Suppressor macrophage treated with lipopolysaccharide for 1 hour (primary cell): ENCODE data around the gene R3HDM2.
A peak's percentile ranks its signal among the peaks of the same experiment; 100 is the strongest.

ENCODE experiments used
- DNase-seq, 3 donors: peaks; one replicate each; pipeline ENCODE4 v3.0.0-alpha.2; 2020 to 2022

Gene R3HDM2

GRCh38 chr12:57261428-57261865 lies 169.4 kb downstream of the R3HDM2 start:
- DNase-seq = no peak

- no peak for DNase-seq
Observed at GRCh38 chr12:57260366-57260765, 170.5 kb downstream of the R3HDM2 start.

GRCh38 chr12:57258977-57259970 lies 171.6 kb downstream of the R3HDM2 start:
- no peak for DNase-seq

GRCh38 chr12:57255916-57256315 lies 174.9 kb downstream of the R3HDM2 start:
- DNase-seq = no peak

GRCh38 chr12:57254506-57255280 lies 176.2 kb downstream of the R3HDM2 start:
- DNase-seq = no peak

GRCh38 chr12:57250956-57251355 lies 179.9 kb downstream of the R3HDM2 start, which contains the start of gene STAC3:
Gene STAC3 (minus strand): TSS chr12:57251187. CDS start chr12:57249636, 1,551 bp downstream.
- DNase-seq = no peak

GRCh38 chr12:57250541-57250940 lies 180.3 kb downstream of the R3HDM2 start:
- no peak for DNase-seq

- peak; percentile 75 to 85 (median 84) for DNase-seq
Observed at GRCh38 chr12:57248934-57249742, 181.7 kb downstream of the R3HDM2 start.

- DNase-seq = no peak
Observed at GRCh38 chr12:57247041-57247440, 183.8 kb downstream of the R3HDM2 start.

GRCh38 chr12:57244312-57244696 lies 186.5 kb downstream of the R3HDM2 start:
- DNase-seq = no peak

GRCh38 chr12:57243521-57244311 lies 187.1 kb downstream of the R3HDM2 start:
- DNase-seq = peak; percentile 81 to 91 (median 87)

GRCh38 chr12:57242691-57243454 lies 188.0 kb downstream of the R3HDM2 start:
- peak; percentile 54 to 77 (median 58) for DNase-seq

GRCh38 chr12:57242329-57242690 lies 188.5 kb downstream of the R3HDM2 start:
- no peak for DNase-seq

- DNase-seq = peak in 1 of 3 donors; percentile 40
Observed at GRCh38 chr12:57241402-57242310, 189.2 kb downstream of the R3HDM2 start.

- no peak for DNase-seq
Observed at GRCh38 chr12:57240926-57241401, 189.9 kb downstream of the R3HDM2 start.

- DNase-seq = peak; percentile 82 to 88 (median 87)
Observed at GRCh38 chr12:57240066-57240921, 190.5 kb downstream of the R3HDM2 start.

- no peak for DNase-seq
Observed at GRCh38 chr12:57239587-57240065, 191.2 kb downstream of the R3HDM2 start.

GRCh38 chr12:57238854-57239554 lies 191.8 kb downstream of the R3HDM2 start:
- peak; percentile 91 to 95 (median 95) for DNase-seq
